Thoracic aorta (tissue), 2 donors: Measurements from ENCODE around the gene NVL. TPM values are rescaled to one million over a fixed set of nuclear protein-coding genes. Genes with fewer than 3 reads are reported as not detected.
A peak's percentile ranks its signal among the peaks of the same experiment; 100 is the strongest.

Source experiments
- ATAC-seq: fragments of 150-250 bp; one replicate; pipeline ENCODE4 v1.8.0; 2017; ENCODE audit warnings: low read depth; ENCODE audit not compliant: insufficient number of reproducible peaks, low FRiP score
- DNase-seq: peaks from one replicate; pipeline ENCODE4 v3.0.0-alpha.2; 2020; ENCODE audit warnings: low spot score
- H3K27ac ChIP-seq, 2 donors: fragments of 200-600 bp; sonication (generic); 1 replicate in 1 of 2; 2 replicates in 1 of 2; pipeline ENCODE4 v1.5.1; 2016; ENCODE audit warnings: mild to moderate bottlenecking in 2 of 2, moderate library complexity in 2 of 2
- H3K27me3 ChIP-seq: fragments of 200-600 bp; sonication (generic); replicated peaks from 2 replicates; pipeline ENCODE4 v1.6.0; 2016; ENCODE audit warnings: mild to moderate bottlenecking; ENCODE audit not compliant: insufficient read depth
- H3K36me3 ChIP-seq: fragments of 200-600 bp; sonication (generic); one replicate; pipeline ENCODE4 v1.5.1; 2016
- H3K4me1 ChIP-seq, 2 donors: fragments of 200-600 bp; sonication (generic); 1 replicate in 1 of 2; 2 replicates in 1 of 2; pipeline versions ENCODE4 v1.5.1 to v1.6.0; 2016; ENCODE audit warnings: low read depth in 2 of 2, mild to moderate bottlenecking in 1 of 2; ENCODE audit not compliant: control insufficient read depth in 1 of 2
- H3K4me3 ChIP-seq: fragments of 200-600 bp; sonication (generic); 2 replicates; pipeline ENCODE4 v1.5.1; 2016; ENCODE audit warnings: mild to moderate bottlenecking
- H3K9me3 ChIP-seq: fragments of 200-600 bp; sonication (generic); 2 replicates; pipeline ENCODE4 v1.5.1; 2016
- total RNA-seq, 2 donors: library from RNA; depleted of rRNA; stranded (reverse); fragments of >200 nt; gene quantifications; one replicate each; pipeline versions ENCODE4 v1.1.0 to v1.2.3, GENCODE V29; 2016
- TF ChIP-seq, protein P1 (sequence below): fragments of 200-600 bp; sonication (generic); IDR thresholded peaks from one replicate; pipeline ENCODE4 v1.5.1; 2019; ENCODE audit warnings: antibody characterized with exemption

Gene NVL
- total RNA-seq, 2 donors from 2014 or later, result 11.6 to 30.7 TPM

DNA sequence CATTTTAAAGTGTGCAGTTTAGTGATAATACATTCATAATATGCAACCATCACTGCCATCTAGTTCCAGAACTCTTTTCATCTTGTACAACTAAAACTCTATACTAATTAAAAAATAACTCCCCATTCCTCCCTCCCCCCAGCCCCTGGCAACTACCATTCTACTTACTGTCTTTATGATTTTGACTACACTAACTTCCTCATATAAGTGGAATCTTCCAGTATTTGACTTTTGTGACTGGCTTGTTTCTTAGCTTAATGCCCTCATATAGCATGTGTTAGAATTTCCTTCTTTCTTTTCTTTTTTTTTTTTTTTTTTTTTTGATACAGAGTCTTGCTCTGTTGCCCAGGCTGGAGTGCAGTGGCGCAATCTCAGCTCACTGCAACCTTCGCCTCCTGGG is 1.4 kb upstream of the NVL start:
- Histone ChIP-seq H3K4me1 (peaks cover 18 to 25% of the 10 kb centered on the region in 2 donors), H3K9me3 (no peaks in the 10 kb centered on the region), H3K27me3 (no peaks in the 10 kb centered on the region), H3K36me3 (no peaks in the 10 kb centered on the region), H3K27ac (no peak overlapping the region), H3K4me3 (no peak overlapping the region)
- no peak for DNase-seq
- no peak for ATAC-seq
- TF ChIP-seq, protein P1, sequence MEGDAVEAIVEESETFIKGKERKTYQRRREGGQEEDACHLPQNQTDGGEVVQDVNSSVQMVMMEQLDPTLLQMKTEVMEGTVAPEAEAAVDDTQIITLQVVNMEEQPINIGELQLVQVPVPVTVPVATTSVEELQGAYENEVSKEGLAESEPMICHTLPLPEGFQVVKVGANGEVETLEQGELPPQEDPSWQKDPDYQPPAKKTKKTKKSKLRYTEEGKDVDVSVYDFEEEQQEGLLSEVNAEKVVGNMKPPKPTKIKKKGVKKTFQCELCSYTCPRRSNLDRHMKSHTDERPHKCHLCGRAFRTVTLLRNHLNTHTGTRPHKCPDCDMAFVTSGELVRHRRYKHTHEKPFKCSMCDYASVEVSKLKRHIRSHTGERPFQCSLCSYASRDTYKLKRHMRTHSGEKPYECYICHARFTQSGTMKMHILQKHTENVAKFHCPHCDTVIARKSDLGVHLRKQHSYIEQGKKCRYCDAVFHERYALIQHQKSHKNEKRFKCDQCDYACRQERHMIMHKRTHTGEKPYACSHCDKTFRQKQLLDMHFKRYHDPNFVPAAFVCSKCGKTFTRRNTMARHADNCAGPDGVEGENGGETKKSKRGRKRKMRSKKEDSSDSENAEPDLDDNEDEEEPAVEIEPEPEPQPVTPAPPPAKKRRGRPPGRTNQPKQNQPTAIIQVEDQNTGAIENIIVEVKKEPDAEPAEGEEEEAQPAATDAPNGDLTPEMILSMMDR, result no peak

DNA sequence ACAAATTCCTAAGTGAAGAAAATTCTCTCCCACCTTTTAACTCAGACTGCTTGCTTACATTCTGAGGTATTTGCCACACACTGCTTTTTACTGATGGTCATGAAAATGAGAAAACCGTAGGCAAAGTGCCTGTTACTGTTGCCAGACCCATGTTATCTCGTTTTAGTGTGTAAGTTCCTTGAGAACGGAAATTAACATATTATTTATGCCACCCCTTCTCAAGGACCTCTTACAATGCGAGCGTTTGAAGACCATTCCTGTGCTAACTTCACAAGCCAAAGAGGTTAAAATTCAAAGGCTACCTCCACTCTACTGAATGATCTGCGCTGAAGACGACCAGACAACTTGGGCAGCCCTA is 509 bp downstream of the NVL start:
- Histone ChIP-seq H3K27ac (peak overlapping the region; percentile 80 to 94), H3K4me3 (peak overlapping the region; percentile 85), H3K27me3 (no peaks in the 10 kb centered on the region), H3K9me3 (no peaks in the 10 kb centered on the region), H3K4me1 (peaks cover 18 to 25% of the 10 kb centered on the region in 2 donors), H3K36me3 (no peaks in the 10 kb centered on the region)
- TF ChIP-seq, protein P1, result no peak
- DNase-seq (no peak), ATAC-seq (no peak)

DNA sequence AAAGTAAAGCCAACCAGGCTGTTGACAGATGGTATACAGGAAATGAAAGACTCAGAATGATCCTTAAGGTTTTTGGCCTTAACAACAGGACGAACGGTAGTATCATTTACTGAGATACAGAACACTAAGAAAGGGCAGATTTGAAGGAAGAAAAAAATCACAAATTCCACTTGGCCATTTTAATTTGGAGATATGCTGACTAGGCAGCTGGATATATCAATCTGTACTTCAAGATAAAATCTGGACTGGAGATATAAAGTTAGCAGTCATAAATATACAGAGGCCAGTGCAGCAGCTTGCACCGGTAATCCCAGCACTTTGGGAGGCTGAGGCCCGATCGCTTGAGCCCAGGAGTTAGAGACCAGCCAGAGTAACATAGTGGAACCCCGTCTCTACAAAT is 1.3 kb downstream of the NVL start:
- ATAC-seq, result no peak
- TF ChIP-seq, protein P1, result no peak
- H3K9me3 ChIP-seq, result no peaks in the 10 kb centered on the region
- peak overlapping the region; percentile 85 for H3K4me3 ChIP-seq
- no peaks in the 10 kb centered on the region for H3K36me3 ChIP-seq
- DNase-seq, result no peak
- H3K27me3 ChIP-seq, result no peaks in the 10 kb centered on the region
- H3K4me1 ChIP-seq, result peaks cover 18 to 25% of the 10 kb centered on the region in 2 donors
- H3K27ac ChIP-seq, result no peak overlapping the region

DNA sequence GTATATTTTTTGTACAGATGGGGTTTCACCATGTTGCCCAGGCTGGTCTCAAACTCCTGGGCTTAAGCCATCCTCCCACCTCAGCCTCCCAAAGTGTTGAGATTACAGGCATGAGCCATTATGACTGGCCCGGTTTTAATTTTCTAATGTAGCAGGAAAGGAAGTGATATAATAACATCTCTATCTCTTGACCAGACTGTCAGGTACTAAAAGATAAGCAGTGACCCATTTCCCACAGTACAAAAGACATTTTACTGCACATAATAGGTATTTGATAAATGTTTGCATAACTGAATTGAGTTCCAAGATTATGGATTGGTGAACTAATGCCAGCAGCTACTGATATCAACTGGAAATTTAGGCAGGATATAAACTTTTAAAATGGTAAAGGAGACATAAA is 4.0 kb downstream of the NVL start:
- Histone ChIP-seq H3K4me3 (no peak overlapping the region), H3K27me3 (no peaks in the 10 kb centered on the region), H3K9me3 (no peaks in the 10 kb centered on the region), H3K27ac (no peak overlapping the region), H3K4me1 (peaks cover 14 to 21% of the 10 kb centered on the region in 2 donors), H3K36me3 (no peaks in the 10 kb centered on the region)
- TF ChIP-seq, protein P1, result no peak
- ATAC-seq (no peak), DNase-seq (no peak)

DNA sequence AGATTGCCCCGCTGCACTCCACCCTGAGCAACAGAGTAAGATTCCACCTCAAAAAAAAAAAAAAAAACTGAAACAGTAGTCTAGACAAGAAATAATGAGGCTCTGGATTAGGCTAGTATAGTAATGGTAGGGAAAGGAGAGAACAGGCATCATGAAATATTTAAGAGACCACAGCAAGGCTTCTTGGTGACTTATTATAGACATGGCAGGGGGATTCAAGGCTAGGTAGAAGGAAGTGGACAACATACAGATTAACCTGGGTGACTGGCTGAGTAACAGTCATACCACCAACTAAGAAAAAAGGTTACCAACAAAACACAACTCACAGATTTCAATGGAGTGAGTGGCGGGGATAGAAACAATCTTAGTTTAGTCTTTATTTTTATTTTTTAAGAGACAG is 8.3 kb downstream of the NVL start:
- no peak for DNase-seq
- no peak for ATAC-seq
- H3K9me3 ChIP-seq, result no peaks in the 10 kb centered on the region
- no peak overlapping the region for H3K27ac ChIP-seq
- no peaks in the 10 kb centered on the region for H3K4me1 ChIP-seq
- H3K4me3 ChIP-seq, result no peak overlapping the region
- no peaks in the 10 kb centered on the region for H3K27me3 ChIP-seq
- TF ChIP-seq, protein P1, result no peak
- H3K36me3 ChIP-seq, result peaks cover 4% of the 10 kb centered on the region
